ENCODE data around the gene ZNF669.

Gene ZNF669

DNA sequence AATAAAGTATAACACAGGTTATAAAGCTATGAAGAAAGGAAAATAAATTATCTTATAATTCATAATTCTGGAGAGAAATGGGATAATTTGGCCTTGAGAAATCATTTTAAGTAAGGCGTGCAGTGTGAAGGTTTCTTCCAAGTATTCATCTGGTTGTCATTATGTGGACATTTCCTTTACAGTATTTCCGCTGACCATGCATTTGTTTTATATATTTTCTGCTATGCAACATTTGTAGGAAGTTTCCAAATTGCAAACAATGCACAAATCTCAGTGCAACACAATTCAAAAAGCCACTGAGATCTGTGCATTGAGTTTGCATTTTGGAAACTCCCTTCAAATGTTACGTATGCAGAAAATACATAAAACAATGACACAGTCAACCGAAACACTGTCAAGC is 43.4 kb downstream of the ZNF669 start:
- no peak for DNase-seq

GRCh38 chr1:247056071-247056470 is 48.1 kb downstream of the ZNF669 start:
- DNase-seq: no peak

DNA sequence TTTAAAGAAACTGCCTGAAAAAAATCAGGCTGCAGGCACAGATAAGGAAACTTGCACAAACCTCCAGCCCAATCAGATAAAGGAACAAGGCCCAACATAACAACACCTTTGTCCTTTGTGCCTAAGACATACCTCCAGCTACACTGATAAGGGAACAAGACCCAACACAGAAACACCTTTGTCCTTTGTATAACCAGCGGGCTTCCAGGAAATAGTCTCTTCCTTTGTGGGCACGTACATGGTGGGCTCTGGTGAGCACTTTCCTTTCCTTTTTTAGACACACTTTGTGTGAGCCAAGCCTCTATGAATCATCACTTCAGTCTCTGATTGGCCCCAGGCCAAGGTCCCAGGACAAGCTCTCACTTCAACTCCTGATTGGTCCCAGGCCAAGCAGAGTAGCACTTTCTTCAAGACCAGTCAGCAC is 49.2 kb downstream of the ZNF669 start:
- peak; percentile 16 for DNase-seq
